Measurements from ENCODE around the gene ELL. TPM values are rescaled to one million over a fixed set of nuclear protein-coding genes. Genes with fewer than 3 reads are reported as not detected.

The ELL gene
- total and polyA plus RNA-seq, 2 donors (not counting 3 experiments of a cell fraction or from before 2014, with no cell fraction given), result 9.9 to 18.2 TPM

DNA sequence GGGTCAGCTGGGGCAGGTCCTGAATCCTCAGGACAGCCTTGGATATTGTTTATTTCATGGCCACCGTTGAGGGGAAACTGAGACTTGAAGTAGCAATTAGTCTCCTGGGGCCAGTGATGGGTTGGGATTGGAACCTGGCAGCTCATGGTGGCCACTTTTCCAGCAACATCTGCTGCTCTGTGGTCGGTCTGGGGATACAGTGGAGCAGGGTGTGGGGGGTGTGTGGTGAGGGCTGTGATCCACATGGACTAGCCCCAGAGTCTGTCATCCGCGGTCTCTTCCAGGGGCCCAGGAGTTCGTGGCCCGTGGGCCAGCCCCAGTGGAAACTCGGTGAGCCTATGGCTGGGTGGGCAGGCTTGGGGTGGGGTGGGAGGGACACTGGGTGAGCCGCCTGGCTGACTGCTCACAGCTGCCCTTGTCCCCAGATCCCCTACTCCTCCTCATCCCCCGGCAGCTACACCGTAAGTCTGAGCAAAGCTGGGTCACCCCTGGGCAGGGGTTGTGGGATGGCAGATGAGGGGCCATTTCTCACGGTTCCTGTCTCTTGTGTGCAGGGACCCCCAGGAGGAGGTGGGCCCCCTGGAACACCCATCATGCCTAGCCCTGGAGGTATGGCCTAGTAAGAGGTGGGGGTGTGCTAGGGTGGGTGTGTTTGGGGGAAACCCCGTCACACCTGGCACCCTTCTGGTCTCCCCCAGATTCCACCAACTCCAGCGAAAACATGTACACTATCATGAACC, 89.4 kb downstream of the ELL start:
- intact Hi-C loops (cut with micrococcal nuclease), result no loop called here
- no TSS peak for BruUV-seq (replicated peaks)
- CTCF ChIA-PET, result interaction anchor here (1.3 kb wide), 1 partner anchor 13 kb away, joined by 7 read pairs; the partner anchor contains the start of gene SSBP4

More for the DNA sequence above, 89.4 kb downstream of the ELL start:
- Histone ChIP-seq H3K9ac (replicated peaks; ENCODE audit: extremely low read depth, insufficient read depth, low read length) (no peak overlapping the region), H3K9me1 (replicated peaks; ENCODE audit: control insufficient read depth, extremely low read depth, insufficient read depth, low read length) (no peaks in the 10 kb centered on the region), H3K27me3 (ENCODE audit: control insufficient read depth in 2 of 2, insufficient read depth in 2 of 2, low read length in 2 of 2) (no peaks in the 10 kb centered on the region), H3K4me2 (ENCODE audit: insufficient read depth, low read length) (peak overlapping the region; percentile 5), H3K9me3 (replicated peaks; ENCODE audit: control insufficient read depth, insufficient read depth, low read length) (no peaks in the 10 kb centered on the region), H3K4me1 (ENCODE audit: control insufficient read depth, extremely low read depth, insufficient read depth, low read length) (peaks cover 19% of the 10 kb centered on the region), H3K4me3 (replicated peaks in 1 of 3; ENCODE audit: insufficient read depth in 1 of 3, low read depth in 1 of 3, low read length in 3 of 3) (peak overlapping the region in 1 of 3 experiments; percentile 69), H3K79me2 (ENCODE audit: control insufficient read depth, insufficient read depth, low read length) (peaks cover 3% of the 10 kb centered on the region), H3K27ac (ENCODE audit: insufficient read depth, low read depth, low read length) (peak overlapping the region; percentile 12), H3K36me3 (ENCODE audit: control insufficient read depth in 2 of 2, extremely low read depth in 1 of 2, insufficient read depth in 2 of 2, low read length in 2 of 2) (peaks cover 0 to 5% of the 10 kb centered on the region in 2 experiments), H2AFZ (ENCODE audit: low read depth, low read length) (peak overlapping the region; percentile 30), H4K20me1 (replicated peaks; ENCODE audit: control insufficient read depth, extremely low read depth, insufficient read depth, low read length) (no peaks in the 10 kb centered on the region)
- TF ChIP-seq, protein P1, sequence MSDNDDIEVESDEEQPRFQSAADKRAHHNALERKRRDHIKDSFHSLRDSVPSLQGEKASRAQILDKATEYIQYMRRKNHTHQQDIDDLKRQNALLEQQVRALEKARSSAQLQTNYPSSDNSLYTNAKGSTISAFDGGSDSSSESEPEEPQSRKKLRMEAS (IDR thresholded peaks at IDR 0.05; ENCODE audit: insufficient read depth, insufficient read length), result no peak
- no peak for TF ChIP-seq FOS (IDR thresholded peaks at IDR 0.05; ENCODE audit: borderline replicate concordance, insufficient read depth, low read length)
- no peak for TF ChIP-seq EZH2 (IDR thresholded peaks at IDR 0.05; ENCODE audit: borderline replicate concordance, low read depth, low read length, severe bottlenecking)
- TF ChIP-seq GATA2 (IDR thresholded peaks at IDR 0.05; ENCODE audit: insufficient read depth, insufficient read length, low read depth, low read length), result no peak
- no peak for TF ChIP-seq POLR2A (IDR thresholded peaks at IDR 0.05; ENCODE audit: low read depth, low read length)
- TF ChIP-seq MYC (IDR thresholded peaks at IDR 0.05; ENCODE audit: low read depth, low read length), result no peak
- TF ChIP-seq, protein P2, sequence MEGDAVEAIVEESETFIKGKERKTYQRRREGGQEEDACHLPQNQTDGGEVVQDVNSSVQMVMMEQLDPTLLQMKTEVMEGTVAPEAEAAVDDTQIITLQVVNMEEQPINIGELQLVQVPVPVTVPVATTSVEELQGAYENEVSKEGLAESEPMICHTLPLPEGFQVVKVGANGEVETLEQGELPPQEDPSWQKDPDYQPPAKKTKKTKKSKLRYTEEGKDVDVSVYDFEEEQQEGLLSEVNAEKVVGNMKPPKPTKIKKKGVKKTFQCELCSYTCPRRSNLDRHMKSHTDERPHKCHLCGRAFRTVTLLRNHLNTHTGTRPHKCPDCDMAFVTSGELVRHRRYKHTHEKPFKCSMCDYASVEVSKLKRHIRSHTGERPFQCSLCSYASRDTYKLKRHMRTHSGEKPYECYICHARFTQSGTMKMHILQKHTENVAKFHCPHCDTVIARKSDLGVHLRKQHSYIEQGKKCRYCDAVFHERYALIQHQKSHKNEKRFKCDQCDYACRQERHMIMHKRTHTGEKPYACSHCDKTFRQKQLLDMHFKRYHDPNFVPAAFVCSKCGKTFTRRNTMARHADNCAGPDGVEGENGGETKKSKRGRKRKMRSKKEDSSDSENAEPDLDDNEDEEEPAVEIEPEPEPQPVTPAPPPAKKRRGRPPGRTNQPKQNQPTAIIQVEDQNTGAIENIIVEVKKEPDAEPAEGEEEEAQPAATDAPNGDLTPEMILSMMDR (IDR thresholded peaks at IDR 0.05; ENCODE audit: extremely low read depth in 1 of 2, insufficient read depth in 1 of 2, low read depth in 1 of 2, low read length in 2 of 2), result no peak
- TF ChIP-seq POLR2AphosphoS5 (IDR thresholded peaks at IDR 0.05; ENCODE audit: insufficient read depth, low read depth, low read length), result no peak
- TF ChIP-seq JUN (IDR thresholded peaks at IDR 0.05; ENCODE audit: borderline replicate concordance, insufficient read depth, insufficient read length, low read depth), result no peak
- dilution Hi-C loops (cut with MboI; ENCODE audit: extremely low pct_ligation_motif_present, low sequenced_read_pairs), result no loop called here
- no peak for FAIRE-seq
- no peak for DNase-seq (ENCODE audit: low read depth, low spot score)
- POLR2A ChIA-PET, result no interaction called here
